CD14-positive monocyte (primary cell): ENCODE measurements around the gene STARD8. TPM values are rescaled to one million over a fixed set of nuclear protein-coding genes. Genes with fewer than 3 reads are reported as not detected.

Source experiments
- DNase-seq, 3 donors: peaks; one replicate each; pipeline ENCODE4 v3.0.0-alpha.2; 2011 to 2022
- H2AFZ ChIP-seq: 2 replicates; pipeline ENCODE4 v1.6.0; 2012; ENCODE audit warnings: mild to moderate bottlenecking, low read depth, low read length, inconsistent platforms; ENCODE audit not compliant: insufficient read depth, poor library complexity, severe bottlenecking
- H3K27ac ChIP-seq, 2 donors: 1 replicate in 1 of 2; 2 replicates in 1 of 2; pipeline ENCODE4 v1.5.1; 2012 to 2013; ENCODE audit warnings: low read length in 2 of 2, control low read depth in 1 of 2, inconsistent platforms in 1 of 2, low read depth in 1 of 2, mild to moderate bottlenecking in 1 of 2
- H3K27me3 ChIP-seq, 2 donors: one replicate each; pipeline versions ENCODE4 v1.6.0 to v1.6.1; 2011 to 2013; ENCODE audit warnings: low read length in 2 of 2; ENCODE audit not compliant: control insufficient read depth in 2 of 2, insufficient read depth in 2 of 2
- H3K36me3 ChIP-seq, 2 donors: replicated peaks in 1 of 2; 1 replicate in 1 of 2; 2 replicates in 1 of 2; pipeline versions ENCODE4 v1.5.1 to v1.6.1; 2012 to 2013; ENCODE audit warnings: low read length in 2 of 2, control low read depth in 1 of 2, inconsistent platforms in 1 of 2, mild to moderate bottlenecking in 1 of 2; ENCODE audit not compliant: insufficient read depth in 2 of 2, control insufficient read depth in 1 of 2
- H3K4me1 ChIP-seq, 2 donors: 1 replicate in 1 of 2; 2 replicates in 1 of 2; pipeline versions ENCODE4 v1.5.1 to v1.6.1; 2012 to 2013; ENCODE audit warnings: low read length in 2 of 2, control low read depth in 1 of 2, inconsistent platforms in 1 of 2, mild to moderate bottlenecking in 1 of 2, moderate library complexity in 1 of 2; ENCODE audit not compliant: insufficient read depth in 2 of 2, control insufficient read depth in 1 of 2
- H3K4me2 ChIP-seq: replicated peaks from 2 replicates; pipeline ENCODE3; 2012; ENCODE audit warnings: low read length, moderate library complexity, mild to moderate bottlenecking; ENCODE audit not compliant: poor library complexity, severe bottlenecking; ENCODE audit errors: extremely low read depth
- H3K4me3 ChIP-seq, 3 experiments: fragments of 200-600 bp in 1 of 3; sonication (generic) in 1 of 3; replicated peaks in 1 of 3; 1 replicate in 2 of 3; 2 replicates in 1 of 3; pipeline ENCODE4 v1.5.1; 2011 to 2013; ENCODE audit warnings: low read length in 3 of 3, mild to moderate bottlenecking in 3 of 3, control low read depth in 2 of 3, low read depth in 2 of 3, inconsistent platforms in 1 of 3, moderate library complexity in 1 of 3
- H3K79me2 ChIP-seq: 2 replicates; pipeline ENCODE4 v1.6.0; 2012; ENCODE audit warnings: mild to moderate bottlenecking, control low read depth, inconsistent platforms, low read length, moderate library complexity; ENCODE audit not compliant: insufficient read depth
- H3K9ac ChIP-seq: 2 replicates; pipeline ENCODE4 v1.6.0; 2017; ENCODE audit warnings: low read length, mild to moderate bottlenecking; ENCODE audit not compliant: insufficient read depth, poor library complexity, severe bottlenecking
- H3K9me3 ChIP-seq, 2 donors: replicated peaks in 1 of 2; 1 replicate in 1 of 2; 2 replicates in 1 of 2; pipeline versions ENCODE4 v1.5.1 to v1.6.1; 2012 to 2013; ENCODE audit warnings: low read length in 2 of 2, control low read depth in 1 of 2; ENCODE audit not compliant: control insufficient read depth in 1 of 2, insufficient read depth in 1 of 2
- H4K20me1 ChIP-seq: 2 replicates; pipeline ENCODE4 v1.6.0; 2012; ENCODE audit warnings: mild to moderate bottlenecking, low read length, control low read depth, moderate library complexity; ENCODE audit not compliant: insufficient read depth
- H3K27ac Mint-ChIP-seq, 7 donors: one replicate each; pipeline ENCODE4 v1.8.0; 2020; ENCODE audit warnings: mild to moderate bottlenecking in 7 of 7, mixed read lengths in 7 of 7, moderate library complexity in 6 of 7, inconsistent platforms in 2 of 7
- H3K27me3 Mint-ChIP-seq, 3 donors: one replicate each; pipeline ENCODE4 v1.8.0; 2021 to 2022; ENCODE audit warnings: low read depth in 3 of 3, mild to moderate bottlenecking in 3 of 3, mixed read lengths in 3 of 3, moderate library complexity in 3 of 3, inconsistent platforms in 1 of 3
- H3K36me3 Mint-ChIP-seq, 2 donors: one replicate each; pipeline ENCODE4 v1.8.0; 2020; ENCODE audit warnings: mixed read lengths in 2 of 2, inconsistent platforms in 1 of 2, mild to moderate bottlenecking in 1 of 2
- H3K4me1 Mint-ChIP-seq: one replicate; pipeline ENCODE4 v1.8.0; 2020; ENCODE audit warnings: mild to moderate bottlenecking, mixed read lengths
- H3K4me3 Mint-ChIP-seq, 2 donors: one replicate each; pipeline ENCODE4 v1.8.0; 2020; ENCODE audit warnings: mild to moderate bottlenecking in 2 of 2, mixed read lengths in 2 of 2, moderate library complexity in 1 of 2
- H3K9me3 Mint-ChIP-seq, 7 donors: one replicate each; pipeline ENCODE4 v1.8.0; 2020 to 2022; ENCODE audit warnings: mixed read lengths in 7 of 7, mild to moderate bottlenecking in 6 of 7, moderate library complexity in 6 of 7, inconsistent platforms in 2 of 7
- WGBS: methylation state at CpG from one replicate; pipeline ENCODE4 v1.1.5; 2013; ENCODE audit warnings: missing lambda C conversion rate; ENCODE audit not compliant: insufficient coverage; 5-methylcytosine and 5-hydroxymethylcytosine counted together
- intact Hi-C, 2 donors: fragments of 100-400 bp; cut with micrococcal nuclease; formaldehyde crosslinking; loops; one replicate each; pipeline versions ENCODE4 v1.15.0 to v1.15.1; 2023
- polyA plus RNA-seq, 3 donors: library from polyadenylated mRNA; depleted of rRNA in 1 of 3; unstranded in 2 of 3; stranded (reverse) in 1 of 3; fragments of 300-500 nt in 2 of 3; fragments of >200 nt in 1 of 3; fragmentation: Illumina TruSeq in 2 of 3; gene quantifications; 1 replicate in 2 of 3; 2 replicates in 1 of 3; pipeline ENCODE4 v1.2.3, GENCODE V29; 2012 to 2021
- TF ChIP-seq, protein P1 (sequence below): fragments of 200-600 bp; IDR thresholded peaks from one replicate; pipeline ENCODE4 v1.8.0; 2022; ENCODE audit warnings: antibody characterized with exemption, mild to moderate bottlenecking

The STARD8 gene
- polyA plus RNA-seq, 3 donors, result 1.2 to 4.1 (median 1.7) TPM

DNA sequence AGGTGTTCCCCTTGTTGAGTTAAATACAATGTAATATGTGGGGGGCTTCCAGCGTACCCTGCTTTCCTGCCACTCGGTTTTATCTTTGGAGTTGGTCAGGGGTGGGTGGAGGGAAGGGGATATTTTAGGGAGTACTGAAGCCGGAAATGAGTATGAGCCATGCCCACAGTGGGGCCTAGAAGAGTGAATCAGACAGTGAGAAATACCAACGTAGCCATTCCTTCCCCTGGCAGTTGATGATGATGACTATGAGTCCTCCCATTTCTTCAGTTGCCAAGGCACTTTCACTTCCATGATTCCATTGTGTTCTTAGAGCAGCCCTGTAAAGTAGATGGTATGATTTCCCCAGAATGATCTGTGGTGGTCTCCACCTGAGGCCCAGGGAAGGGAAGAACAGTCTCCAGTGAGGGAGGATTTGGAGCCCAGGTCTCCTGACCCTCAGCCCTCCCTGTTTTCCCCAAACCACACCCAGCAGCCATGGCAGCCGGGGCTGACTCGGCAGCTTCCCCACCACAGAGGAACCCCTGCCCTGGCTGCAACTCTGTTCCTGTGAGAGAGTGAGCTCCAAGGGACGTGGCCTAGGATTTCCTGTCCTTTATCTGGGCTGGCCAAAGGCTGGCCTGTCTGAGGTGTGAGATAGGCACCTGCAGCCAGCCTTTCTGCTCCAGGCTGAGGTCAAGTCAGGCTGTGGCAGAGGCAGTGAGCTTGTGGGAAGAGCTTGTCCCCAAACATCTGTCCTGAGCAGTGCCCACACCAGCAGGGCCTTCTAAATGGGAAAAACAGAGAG lies 52.7 kb downstream of the STARD8 start:
- H3K36me3 ChIP-seq, result no peaks in the 10 kb centered on the region
- H3K4me1 ChIP-seq, result peaks cover 94 to 100% of the 10 kb centered on the region in 2 donors
- peaks cover 2% of the 10 kb centered on the region in 2 donors for H3K36me3 Mint-ChIP-seq
- H3K27ac ChIP-seq, result peak overlapping the region; percentile 84 to 87
- peak overlapping the region; percentile 29 for H3K4me2 ChIP-seq
- peak overlapping the region; percentile 37 for H2AFZ ChIP-seq
- H3K4me3 ChIP-seq, result peak overlapping the region in 1 of 3 experiments; percentile 29
- peaks cover 89% of the 10 kb centered on the region for H3K4me1 Mint-ChIP-seq
- no peaks in the 10 kb centered on the region for H3K9me3 Mint-ChIP-seq
- H3K4me3 Mint-ChIP-seq, result peak overlapping the region in 1 of 2 donors; percentile 69
- H3K27ac Mint-ChIP-seq, result peak overlapping the region; percentile 90 to 100 (median 98)
- intact Hi-C loops, result loop anchor here in 1 of 2 donors (10.0 kb wide), 1 partner anchor 105 kb away; no protein-coding TSS in a partner anchor
- WGBS, result 10% methylated on average over 2 of the region's 7 CpGs
- H3K9me3 ChIP-seq, result no peaks in the 10 kb centered on the region
- H3K27me3 ChIP-seq, result no peaks in the 10 kb centered on the region
- peaks cover 81% of the 10 kb centered on the region for H3K79me2 ChIP-seq
- DNase-seq, result peak; percentile 71 to 91 (median 88)
- peak overlapping the region; percentile 45 for H3K9ac ChIP-seq
- peaks cover 0 to 6% (median 2%) of the 10 kb centered on the region in 3 donors for H3K27me3 Mint-ChIP-seq
- H4K20me1 ChIP-seq, result no peaks in the 10 kb centered on the region
- TF ChIP-seq, protein P1, sequence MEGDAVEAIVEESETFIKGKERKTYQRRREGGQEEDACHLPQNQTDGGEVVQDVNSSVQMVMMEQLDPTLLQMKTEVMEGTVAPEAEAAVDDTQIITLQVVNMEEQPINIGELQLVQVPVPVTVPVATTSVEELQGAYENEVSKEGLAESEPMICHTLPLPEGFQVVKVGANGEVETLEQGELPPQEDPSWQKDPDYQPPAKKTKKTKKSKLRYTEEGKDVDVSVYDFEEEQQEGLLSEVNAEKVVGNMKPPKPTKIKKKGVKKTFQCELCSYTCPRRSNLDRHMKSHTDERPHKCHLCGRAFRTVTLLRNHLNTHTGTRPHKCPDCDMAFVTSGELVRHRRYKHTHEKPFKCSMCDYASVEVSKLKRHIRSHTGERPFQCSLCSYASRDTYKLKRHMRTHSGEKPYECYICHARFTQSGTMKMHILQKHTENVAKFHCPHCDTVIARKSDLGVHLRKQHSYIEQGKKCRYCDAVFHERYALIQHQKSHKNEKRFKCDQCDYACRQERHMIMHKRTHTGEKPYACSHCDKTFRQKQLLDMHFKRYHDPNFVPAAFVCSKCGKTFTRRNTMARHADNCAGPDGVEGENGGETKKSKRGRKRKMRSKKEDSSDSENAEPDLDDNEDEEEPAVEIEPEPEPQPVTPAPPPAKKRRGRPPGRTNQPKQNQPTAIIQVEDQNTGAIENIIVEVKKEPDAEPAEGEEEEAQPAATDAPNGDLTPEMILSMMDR, result no peak

DNA sequence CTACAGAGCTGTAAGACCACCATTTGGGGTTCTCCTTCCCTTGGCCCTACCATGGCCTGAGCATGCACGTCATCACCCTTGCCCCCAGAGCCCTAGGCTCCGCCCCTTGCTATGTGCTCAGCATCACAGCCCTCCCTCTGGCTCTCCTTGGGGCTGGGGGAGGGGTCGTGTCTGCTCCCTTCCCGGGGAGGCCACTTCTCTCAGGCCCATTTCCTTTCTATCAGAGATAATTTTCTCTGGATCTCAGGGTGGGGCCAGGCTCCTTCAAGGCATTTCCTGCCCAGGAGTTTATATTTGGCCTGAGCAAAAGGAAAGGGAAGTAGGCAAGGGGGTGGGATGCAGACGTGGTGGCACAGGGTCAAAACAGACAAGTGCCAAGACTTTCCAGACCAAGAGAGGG lies 55.9 kb downstream of the STARD8 start:
- H4K20me1 ChIP-seq, result peaks cover under 1% of the 10 kb centered on the region
- TF ChIP-seq, protein P1, result no peak
- peaks cover 2% of the 10 kb centered on the region in 2 donors for H3K36me3 Mint-ChIP-seq
- peaks cover 62 to 70% of the 10 kb centered on the region in 2 donors for H3K4me1 ChIP-seq
- peaks cover 62% of the 10 kb centered on the region for H3K4me1 Mint-ChIP-seq
- peak overlapping the region; percentile 16 for H2AFZ ChIP-seq
- WGBS, result no CpG with 5 or more reads among the region's 5 CpGs
- H3K27me3 ChIP-seq, result no peaks in the 10 kb centered on the region
- no peak for DNase-seq
- peaks cover 64% of the 10 kb centered on the region for H3K79me2 ChIP-seq
- peak overlapping the region; percentile 69 to 78 for H3K27ac ChIP-seq
- peak overlapping the region; percentile 25 for H3K4me2 ChIP-seq
- no peak overlapping the region for H3K4me3 ChIP-seq
- peaks cover 0 to 6% (median 2%) of the 10 kb centered on the region in 3 donors for H3K27me3 Mint-ChIP-seq
- no peaks in the 10 kb centered on the region for H3K9me3 ChIP-seq
- H3K9me3 Mint-ChIP-seq, result no peaks in the 10 kb centered on the region
- no peaks in the 10 kb centered on the region for H3K36me3 ChIP-seq
- intact Hi-C loops, result loop anchor here in 1 of 2 donors (10.0 kb wide), 1 partner anchor 109 kb away; no protein-coding TSS in a partner anchor
- no peak overlapping the region for H3K9ac ChIP-seq
- H3K4me3 Mint-ChIP-seq, result peak overlapping the region; percentile 21 to 41
- H3K27ac Mint-ChIP-seq, result peak overlapping the region; percentile 74 to 92 (median 85)
